ENCODE measurements around the gene CALML5.

CALML5 gene

GRCh38 chr10:5528989-5529701 lies 29.8 kb upstream of the CALML5 start:
- Histone ChIP-seq H3K27me3 (ENCODE audit: control insufficient read depth, insufficient read depth, low read length) (no peaks in the 10 kb centered on the region), H3K4me3 (ENCODE audit: low read depth, low read length) (no peak overlapping the region), H3K4me2 (ENCODE audit: low read length) (no peak overlapping the region), H3K79me2 (no peaks in the 10 kb centered on the region), H3K4me1 (no peaks in the 10 kb centered on the region), H3K36me3 (ENCODE audit: control insufficient read depth, insufficient read depth, low read length) (no peaks in the 10 kb centered on the region), H3K9ac (no peak overlapping the region), H3K9me3 (ENCODE audit: control insufficient read depth, low read length) (no peaks in the 10 kb centered on the region), H3K27ac (no peak overlapping the region), H2AFZ (no peak overlapping the region)
- no peak for TF ChIP-seq CTCF (IDR thresholded peaks at IDR 0.05)

GRCh38 chr10:5527332-5528200 lies 28.2 kb upstream of the CALML5 start:
- no peak overlapping the region for H2AFZ ChIP-seq
- no peaks in the 10 kb centered on the region for H3K4me1 ChIP-seq
- no peaks in the 10 kb centered on the region for H3K79me2 ChIP-seq
- no peaks in the 10 kb centered on the region for H3K27me3 ChIP-seq (ENCODE audit: control insufficient read depth, insufficient read depth, low read length)
- H3K27ac ChIP-seq = no peak overlapping the region
- no peak overlapping the region for H3K9ac ChIP-seq
- H3K4me3 ChIP-seq (ENCODE audit: low read depth, low read length) = no peak overlapping the region
- TF ChIP-seq CTCF (IDR thresholded peaks at IDR 0.05) = no peak
- no peaks in the 10 kb centered on the region for H3K36me3 ChIP-seq (ENCODE audit: control insufficient read depth, insufficient read depth, low read length)
- H3K4me2 ChIP-seq (ENCODE audit: low read length) = no peak overlapping the region
- no peaks in the 10 kb centered on the region for H3K9me3 ChIP-seq (ENCODE audit: control insufficient read depth, low read length)

- Histone ChIP-seq H3K4me2 (ENCODE audit: low read length) (no peak overlapping the region), H3K36me3 (ENCODE audit: control insufficient read depth, insufficient read depth, low read length) (no peaks in the 10 kb centered on the region), H3K27me3 (ENCODE audit: control insufficient read depth, insufficient read depth, low read length) (no peaks in the 10 kb centered on the region), H3K4me1 (no peaks in the 10 kb centered on the region), H3K4me3 (ENCODE audit: low read depth, low read length) (no peak overlapping the region), H3K9me3 (ENCODE audit: control insufficient read depth, low read length) (no peaks in the 10 kb centered on the region), H3K9ac (no peak overlapping the region), H3K27ac (no peak overlapping the region), H3K79me2 (no peaks in the 10 kb centered on the region), H2AFZ (no peak overlapping the region)
- no peak for TF ChIP-seq CTCF (IDR thresholded peaks at IDR 0.05)
Measured at GRCh38 chr10:5526691-5527331, 27.4 kb upstream of the CALML5 start.

- TF ChIP-seq CTCF (IDR thresholded peaks at IDR 0.05) = no peak
Measured at GRCh38 chr10:5525561-5526341, 26.4 kb upstream of the CALML5 start.

More at GRCh38 chr10:5525561-5526341, 26.4 kb upstream of the CALML5 start:
- H3K9me3 ChIP-seq (ENCODE audit: control insufficient read depth, low read length) = no peaks in the 10 kb centered on the region
- H3K27me3 ChIP-seq (ENCODE audit: control insufficient read depth, insufficient read depth, low read length) = no peaks in the 10 kb centered on the region
- H3K4me2 ChIP-seq (ENCODE audit: low read length) = no peak overlapping the region
- H3K36me3 ChIP-seq (ENCODE audit: control insufficient read depth, insufficient read depth, low read length) = no peaks in the 10 kb centered on the region
- no peak overlapping the region for H3K4me3 ChIP-seq (ENCODE audit: low read depth, low read length)
- no peak overlapping the region for H3K9ac ChIP-seq
- no peak overlapping the region for H2AFZ ChIP-seq
- H3K4me1 ChIP-seq = no peaks in the 10 kb centered on the region
- H3K27ac ChIP-seq = no peak overlapping the region
- H3K79me2 ChIP-seq = no peaks in the 10 kb centered on the region
